Lung (tissue), 12 donors: Measurements from ENCODE around the gene CHPT1. TPM values are rescaled to one million over a fixed set of nuclear protein-coding genes. Genes with fewer than 3 reads are reported as not detected.
"Not testable (repeated sequence)": the region's sequence is repeated elsewhere in the genome, so short reads cannot be mapped to it uniquely, and the experiment has no call there.

Experiments
- ATAC-seq: fragments of 200-7000 bp; cut with Tn5 transposase; one replicate; pipeline ENCODE4 v1.9.1; 2020; ENCODE audit warnings: moderate number of reproducible peaks; ENCODE audit not compliant: insufficient read depth, low FRiP score
- DNase-seq, 3 donors: peaks; one replicate each; pipeline ENCODE4 v3.0.0-alpha.2; 2013 to 2017
- H3K27ac ChIP-seq, 2 donors: one replicate each; pipeline ENCODE4 v1.5.1; 2013; ENCODE audit warnings: mild to moderate bottlenecking in 2 of 2, moderate library complexity in 2 of 2, control low read depth in 1 of 2, inconsistent platforms in 1 of 2, low read depth in 1 of 2, low read length in 1 of 2
- H3K27me3 ChIP-seq, 3 donors: one replicate each; pipeline ENCODE4 v1.5.1; 2013; ENCODE audit warnings: low read length in 2 of 3; ENCODE audit not compliant: control insufficient read depth in 3 of 3, insufficient read depth in 3 of 3
- H3K36me3 ChIP-seq, 4 donors: one replicate each; pipeline ENCODE4 v1.5.1; 2013; ENCODE audit warnings: low read length in 4 of 4, mild to moderate bottlenecking in 1 of 4, moderate library complexity in 1 of 4; ENCODE audit not compliant: control insufficient read depth in 4 of 4, insufficient read depth in 4 of 4
- H3K4me1 ChIP-seq, 5 donors: one replicate each; pipeline ENCODE4 v1.5.1; 2013; ENCODE audit warnings: low read length in 5 of 5, mild to moderate bottlenecking in 2 of 5, moderate library complexity in 1 of 5; ENCODE audit not compliant: control insufficient read depth in 5 of 5, insufficient read depth in 5 of 5
- H3K4me3 ChIP-seq: one replicate; pipeline ENCODE4 v1.5.1; 2013; ENCODE audit warnings: mild to moderate bottlenecking, control low read depth, moderate library complexity
- H3K9ac ChIP-seq, 2 donors: one replicate each; pipeline ENCODE4 v1.5.1; 2013; ENCODE audit warnings: low read length in 2 of 2, control low read depth in 1 of 2; ENCODE audit not compliant: insufficient read depth in 1 of 2
- H3K9me3 ChIP-seq, 4 donors: one replicate each; pipeline ENCODE4 v1.5.1; 2013; ENCODE audit warnings: low read length in 3 of 4, mild to moderate bottlenecking in 1 of 4, moderate library complexity in 1 of 4; ENCODE audit not compliant: control insufficient read depth in 4 of 4, insufficient read depth in 3 of 4
- WGBS, 2 donors: extraction: QIAGEN DNeasy Blood & Tissue Kit; methylation state at CpG; one replicate each; pipeline ENCODE4 v1.1.7; 2013; 5-methylcytosine and 5-hydroxymethylcytosine counted together
- polyA plus RNA-seq, 2 donors: library from polyadenylated mRNA; stranded (reverse); fragments of 200-250 nt; gene quantifications; one replicate each; pipeline ENCODE4 v1.2.1, GENCODE V29; 2013
- total RNA-seq, 2 donors: library from RNA; depleted of rRNA in 1 of 2; stranded (reverse); fragments of >200 nt in 1 of 2; gene quantifications; one replicate each; pipeline ENCODE4 v1.2.1, GENCODE V29; 2014 to 2021
- TF ChIP-seq, protein P1 (sequence below): IDR thresholded peaks from 2 replicates; pipeline ENCODE4 v1.5.1; 2012; ENCODE audit warnings: mild to moderate bottlenecking; ENCODE audit errors: control extremely low read depth, extremely low read depth
- donor health status: control.
- donor health status: control.
- donor health status: Bipolar disorder and iron deficiency.
- donor health status: healthy.
- donor health status: DM: yes; HTN: yes; CAD: no.

The CHPT1 gene
- total and polyA plus RNA-seq, 4 donors, result 25.1 to 60.9 (median 41.2) TPM

DNA sequence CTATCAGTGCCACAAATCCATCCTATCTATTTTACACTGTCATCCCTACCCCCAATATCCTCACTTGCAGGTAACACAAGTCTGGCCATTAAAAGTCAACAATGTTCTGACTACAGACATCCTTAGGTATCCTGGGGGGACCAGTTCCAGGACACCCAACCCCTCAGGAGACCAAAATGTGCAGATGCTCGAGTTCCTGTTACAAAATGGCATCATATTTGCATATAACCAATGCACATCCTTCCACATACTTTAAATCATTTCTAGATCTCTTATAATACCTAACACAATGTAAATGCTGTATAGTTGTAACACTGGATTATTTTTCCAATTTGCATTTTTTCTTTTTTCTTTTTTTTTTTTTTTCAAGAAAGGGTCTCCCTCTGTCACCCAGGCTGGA lies 34.9 kb downstream of the CHPT1 start:
- Histone ChIP-seq H3K4me1 (no peaks in the 10 kb centered on the region), H3K36me3 (peaks cover 3 to 15% (median 7%) of the 10 kb centered on the region in 4 donors), H3K27ac (no peak overlapping the region), H3K27me3 (no peaks in the 10 kb centered on the region), H3K4me3 (no peak overlapping the region), H3K9me3 (no peaks in the 10 kb centered on the region), H3K9ac (no peak overlapping the region)
- 83 to 90% methylated on average over 1 of the region's 1 CpG for WGBS, 2 donors
- TF ChIP-seq, protein P1, sequence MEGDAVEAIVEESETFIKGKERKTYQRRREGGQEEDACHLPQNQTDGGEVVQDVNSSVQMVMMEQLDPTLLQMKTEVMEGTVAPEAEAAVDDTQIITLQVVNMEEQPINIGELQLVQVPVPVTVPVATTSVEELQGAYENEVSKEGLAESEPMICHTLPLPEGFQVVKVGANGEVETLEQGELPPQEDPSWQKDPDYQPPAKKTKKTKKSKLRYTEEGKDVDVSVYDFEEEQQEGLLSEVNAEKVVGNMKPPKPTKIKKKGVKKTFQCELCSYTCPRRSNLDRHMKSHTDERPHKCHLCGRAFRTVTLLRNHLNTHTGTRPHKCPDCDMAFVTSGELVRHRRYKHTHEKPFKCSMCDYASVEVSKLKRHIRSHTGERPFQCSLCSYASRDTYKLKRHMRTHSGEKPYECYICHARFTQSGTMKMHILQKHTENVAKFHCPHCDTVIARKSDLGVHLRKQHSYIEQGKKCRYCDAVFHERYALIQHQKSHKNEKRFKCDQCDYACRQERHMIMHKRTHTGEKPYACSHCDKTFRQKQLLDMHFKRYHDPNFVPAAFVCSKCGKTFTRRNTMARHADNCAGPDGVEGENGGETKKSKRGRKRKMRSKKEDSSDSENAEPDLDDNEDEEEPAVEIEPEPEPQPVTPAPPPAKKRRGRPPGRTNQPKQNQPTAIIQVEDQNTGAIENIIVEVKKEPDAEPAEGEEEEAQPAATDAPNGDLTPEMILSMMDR, result no peak
- DNase-seq (no peak), ATAC-seq (no peak)

DNA sequence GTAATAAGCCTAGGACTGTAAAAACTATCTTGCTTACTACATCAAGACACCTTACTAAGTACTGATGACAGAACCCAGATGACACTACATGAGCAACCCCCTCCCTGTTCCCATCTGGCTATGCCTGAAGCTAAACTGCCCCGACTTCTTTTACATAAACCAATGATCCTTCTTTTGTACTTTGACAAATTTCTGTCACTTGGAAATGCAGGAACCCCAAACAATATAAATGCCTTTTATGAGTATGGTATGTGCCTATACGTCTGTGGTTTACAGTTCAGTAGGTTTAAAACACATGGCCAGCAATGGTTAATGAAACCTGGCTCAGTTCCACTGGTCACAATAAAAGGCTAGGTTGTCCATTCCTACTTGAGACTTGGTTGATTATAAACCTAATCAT lies 35.7 kb downstream of the CHPT1 start:
- no peak overlapping the region for H3K9ac ChIP-seq
- H3K4me3 ChIP-seq, result no peak overlapping the region
- TF ChIP-seq, protein P1, result no peak
- no peaks in the 10 kb centered on the region for H3K9me3 ChIP-seq
- ATAC-seq (no peak), DNase-seq (no peak)
- H3K4me1 ChIP-seq, result no peaks in the 10 kb centered on the region
- no peaks in the 10 kb centered on the region for H3K27me3 ChIP-seq
- WGBS, 2 donors, result 86 to 88% methylated on average over 2 of the region's 2 CpGs
- H3K27ac ChIP-seq, result no peak overlapping the region
- H3K36me3 ChIP-seq, result peaks cover 3 to 18% (median 7%) of the 10 kb centered on the region in 4 donors

DNA sequence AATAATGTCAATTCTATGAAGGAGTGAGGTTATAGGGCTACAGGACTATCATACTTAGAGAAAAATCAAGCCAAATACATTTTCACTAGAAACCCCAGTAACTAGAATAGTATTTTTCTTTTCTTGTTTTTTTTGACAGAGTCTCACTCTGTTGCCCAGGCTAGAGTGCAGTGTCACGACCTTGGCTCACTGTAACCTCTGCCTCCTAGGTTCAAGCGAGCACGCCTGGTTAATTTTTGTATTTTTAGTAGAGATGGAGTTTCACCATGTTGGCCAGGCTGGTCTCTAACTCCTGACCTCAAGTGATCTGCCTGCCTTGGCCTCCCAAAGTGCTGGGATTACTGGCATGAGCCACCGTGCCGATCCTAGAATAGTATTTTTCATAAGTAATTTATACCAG lies 37.0 kb downstream of the CHPT1 start:
- peaks cover 7 to 24% (median 11%) of the 10 kb centered on the region in 4 donors for H3K36me3 ChIP-seq
- H3K27ac ChIP-seq, H3K4me1 ChIP-seq, H3K27me3 ChIP-seq, DNase-seq, H3K9ac ChIP-seq, H3K9me3 ChIP-seq, H3K4me3 ChIP-seq, ATAC-seq: not testable (repeated sequence)
- WGBS, 2 donors, result 97 to 98% methylated on average over 5 of the region's 5 CpGs

DNA sequence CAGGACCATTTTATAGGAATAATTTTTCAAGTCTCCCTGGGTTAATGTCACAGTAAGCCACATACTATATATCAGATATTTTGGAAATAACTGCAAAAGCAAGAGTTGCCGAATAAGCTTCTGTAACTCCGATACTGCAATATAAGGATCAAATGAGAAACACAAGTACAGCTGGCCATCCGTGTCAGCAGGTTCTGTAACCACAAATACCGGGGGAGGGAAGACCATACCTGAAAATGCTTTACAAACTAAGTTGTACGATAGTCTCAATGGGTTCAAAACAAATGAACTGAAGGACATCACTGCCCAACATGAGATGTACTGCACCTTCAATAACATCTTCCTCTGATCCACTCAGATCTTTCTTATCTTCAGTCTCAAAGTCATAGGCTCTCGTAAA lies 40.0 kb downstream of the CHPT1 start:
- no peak for ATAC-seq
- TF ChIP-seq, protein P1, result no peak
- H3K36me3 ChIP-seq, result peaks cover 4 to 19% (median 8%) of the 10 kb centered on the region in 4 donors

More for the DNA sequence above, 40.0 kb downstream of the CHPT1 start:
- H3K9me3 ChIP-seq, result peaks cover 0 to 2% (median 0%) of the 10 kb centered on the region in 4 donors
- no peak for DNase-seq
- H3K9ac ChIP-seq, result no peak overlapping the region
- H3K27ac ChIP-seq, result no peak overlapping the region
- no peaks in the 10 kb centered on the region for H3K27me3 ChIP-seq
- no peak overlapping the region for H3K4me3 ChIP-seq
- WGBS, 2 donors, result 93 to 94% methylated on average over 6 of the region's 6 CpGs
- H3K4me1 ChIP-seq, result no peaks in the 10 kb centered on the region
